NCI-H748 treated with DMSO at 0.1 percent for 48 hours (cell line): ENCODE results near the gene AADACL3.
"Not testable (repeated sequence)": the region's sequence is repeated elsewhere in the genome, so short reads cannot be mapped to it uniquely, and the experiment has no call there.

ENCODE experiments used
- DNase-seq: peaks from one replicate; lab custom pipeline; 2025; lab: John Stamatoyannopoulos, UW

Gene AADACL3

DNA sequence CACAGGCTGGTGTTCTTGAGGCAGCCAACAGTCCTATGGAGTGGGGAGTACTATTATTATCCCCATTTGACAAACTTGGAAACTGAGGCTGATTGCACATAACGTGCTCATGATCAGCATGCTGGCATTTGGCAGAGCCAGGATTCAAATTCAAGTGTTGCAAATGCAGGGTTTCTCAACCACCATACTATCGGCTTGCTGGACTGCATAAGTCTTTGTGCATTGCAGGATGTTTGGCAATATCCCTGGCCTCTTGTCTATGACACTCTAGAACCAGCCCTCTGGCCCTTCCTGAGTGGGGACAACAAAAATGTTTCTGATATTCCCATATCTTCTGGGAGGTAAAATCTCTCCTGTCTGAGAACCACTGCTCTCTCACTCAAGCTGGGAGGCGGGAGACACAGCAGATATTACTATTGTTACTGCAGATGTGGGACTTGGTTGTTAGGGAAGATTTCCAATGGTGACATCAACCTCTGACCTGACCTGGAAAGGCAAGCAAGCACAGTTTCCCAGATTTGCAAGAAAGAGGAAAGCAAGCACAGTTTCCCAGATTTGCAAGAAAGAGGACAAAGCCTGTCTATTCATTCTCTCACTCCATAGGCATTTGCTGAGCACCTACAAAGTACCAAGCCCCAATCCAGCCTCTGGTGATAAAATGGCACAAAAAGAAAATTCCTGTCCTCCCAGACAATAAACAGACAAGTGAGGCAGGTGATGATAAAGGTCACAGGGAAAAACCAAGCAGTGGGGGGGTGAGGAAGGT is 1.0 kb upstream of the AADACL3 start:
- DNase-seq, result no peak

DNA sequence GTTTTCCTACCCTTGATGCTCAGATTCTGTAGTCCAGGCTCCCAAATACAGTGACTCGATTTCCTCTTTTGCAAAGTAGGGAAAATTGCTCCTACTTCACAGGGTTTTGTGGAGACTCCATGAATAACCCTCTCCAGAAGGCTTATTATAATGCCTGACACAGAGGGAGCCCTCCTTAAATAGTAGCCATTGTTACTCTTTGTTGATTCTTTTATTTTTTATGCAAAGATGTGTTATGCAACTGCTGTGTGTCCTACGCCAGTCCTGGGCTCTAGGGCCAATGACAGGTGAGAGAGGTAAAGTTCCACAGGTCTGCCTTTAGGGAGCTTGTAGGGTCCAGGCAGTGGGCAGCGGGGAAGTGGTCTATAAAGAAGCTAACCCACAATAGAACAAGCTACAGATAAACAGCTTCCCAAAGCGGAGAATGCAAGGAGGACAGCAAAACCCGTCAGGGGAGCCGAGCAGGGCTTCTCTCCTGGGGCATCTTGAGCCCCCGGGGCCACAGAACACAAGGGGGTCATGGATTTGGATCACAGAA is 1.5 kb downstream of the AADACL3 start:
- DNase-seq, result no peak

DNA sequence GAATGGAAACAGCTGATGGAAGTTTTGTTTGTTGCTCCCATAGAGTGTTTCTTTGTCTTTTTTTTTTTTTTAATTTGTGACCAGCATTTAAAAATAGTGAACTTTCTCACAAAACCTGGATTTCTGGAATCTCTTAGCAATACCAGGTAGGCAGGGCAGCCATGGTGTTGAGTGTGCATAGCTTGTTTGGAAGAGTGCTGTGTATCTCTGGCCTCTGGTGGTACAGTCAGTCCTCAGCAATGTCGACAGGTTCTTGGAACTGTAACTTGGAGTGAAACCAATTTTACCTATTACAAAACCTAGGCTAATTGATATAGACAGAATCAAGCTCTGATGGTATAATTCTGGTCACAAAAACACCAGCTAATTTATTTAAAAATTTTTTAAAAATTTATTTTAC is 6.7 kb downstream of the AADACL3 start:
- DNase-seq, result no peak

DNA sequence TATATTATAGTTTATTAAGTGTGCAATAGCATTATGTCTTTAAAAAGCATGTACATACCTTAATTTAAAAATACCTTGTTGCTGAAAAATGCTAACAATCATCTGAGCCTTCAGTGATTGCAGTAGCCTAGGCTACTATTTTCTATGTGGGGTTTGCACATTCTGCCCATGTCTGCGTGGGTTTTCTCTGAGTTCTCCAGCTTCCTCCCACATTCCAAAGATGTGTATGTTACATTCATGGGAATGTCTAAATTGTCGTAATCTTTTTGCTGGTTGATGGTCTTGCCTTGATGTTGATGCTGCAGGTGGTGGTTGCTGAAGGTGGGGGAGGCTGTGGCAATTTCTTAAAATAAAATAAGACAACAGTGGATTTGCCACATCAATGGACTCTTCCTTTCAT is 12.5 kb downstream of the AADACL3 start:
- DNase-seq, result no peak

DNA sequence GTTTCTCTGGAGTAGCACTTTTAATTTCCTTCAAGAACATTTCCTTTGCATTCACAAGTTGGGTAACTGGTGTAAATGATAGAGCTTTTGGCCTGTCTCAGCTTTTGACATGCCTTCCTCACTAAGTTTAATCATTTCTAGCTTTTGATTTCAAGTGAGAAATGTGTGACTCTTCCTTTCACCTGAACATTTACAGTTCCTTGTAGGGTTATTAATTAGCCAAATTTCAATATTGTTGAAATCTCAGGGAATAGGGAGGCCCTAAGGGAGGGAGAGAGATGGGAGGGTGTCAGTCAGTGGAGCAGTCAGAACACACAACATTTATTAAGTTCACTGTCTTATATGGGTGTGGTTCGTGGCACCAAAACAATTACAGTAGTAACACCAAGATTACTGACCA is 14.2 kb downstream of the AADACL3 start:
- no peak for DNase-seq

DNA sequence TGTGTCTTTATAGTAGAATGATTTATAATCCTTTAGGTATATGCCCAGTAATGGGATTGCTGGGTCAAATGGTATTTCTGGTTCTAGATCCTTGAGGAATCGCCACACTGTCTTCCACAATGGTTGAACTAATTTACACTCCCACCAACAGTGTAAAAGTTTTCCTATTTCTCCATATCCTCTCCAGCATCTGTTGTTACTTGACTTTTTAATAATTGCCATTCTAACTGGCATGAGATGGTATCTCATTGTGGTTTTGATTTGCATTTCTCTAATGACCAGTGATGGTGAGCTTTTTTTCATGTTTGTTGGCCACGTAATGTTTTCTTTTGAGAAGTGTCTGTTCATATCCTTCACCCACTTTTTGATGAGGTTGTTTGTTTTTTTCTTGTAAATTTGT is 15.2 kb downstream of the AADACL3 start:
- DNase-seq, result not testable (repeated sequence)

DNA sequence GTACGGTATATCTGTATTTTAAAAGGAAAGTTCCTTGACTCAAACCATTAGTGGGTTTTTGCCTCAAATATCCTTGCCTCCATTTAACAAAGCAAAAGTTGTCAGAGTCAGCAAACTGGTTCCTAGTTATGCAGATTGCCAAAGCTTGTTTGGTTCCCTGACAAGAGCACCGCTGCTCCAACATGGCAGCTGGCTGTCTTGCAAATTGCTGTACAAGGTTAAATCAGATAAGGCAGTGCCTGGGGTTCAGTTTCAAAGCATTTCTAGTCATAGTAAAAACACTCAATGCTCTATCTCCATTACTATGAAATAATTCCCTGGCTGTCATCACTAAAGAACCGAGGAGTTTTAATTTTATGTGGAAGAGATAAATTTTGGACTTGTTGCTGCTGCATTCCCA is 18.7 kb downstream of the AADACL3 start:
- DNase-seq, result no peak

DNA sequence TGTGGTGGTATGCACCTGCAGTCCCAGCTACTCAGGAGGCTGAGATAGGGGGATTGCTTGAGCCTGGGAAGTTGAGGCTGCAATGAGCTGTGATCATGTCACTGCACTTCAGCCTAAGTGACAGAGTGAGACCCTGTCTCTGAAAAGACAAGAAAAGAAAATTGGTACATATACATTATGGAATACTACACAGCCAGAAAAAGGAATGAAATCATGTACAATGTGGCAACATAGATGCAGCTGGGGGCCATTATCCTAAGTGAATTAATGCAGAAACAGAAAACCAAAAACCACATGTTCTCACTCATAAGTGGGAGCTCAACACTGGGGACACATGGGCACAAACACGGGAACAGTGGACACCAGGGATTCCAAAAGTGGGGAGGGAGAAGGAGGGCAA is 23.0 kb downstream of the AADACL3 start:
- no peak for DNase-seq

DNA sequence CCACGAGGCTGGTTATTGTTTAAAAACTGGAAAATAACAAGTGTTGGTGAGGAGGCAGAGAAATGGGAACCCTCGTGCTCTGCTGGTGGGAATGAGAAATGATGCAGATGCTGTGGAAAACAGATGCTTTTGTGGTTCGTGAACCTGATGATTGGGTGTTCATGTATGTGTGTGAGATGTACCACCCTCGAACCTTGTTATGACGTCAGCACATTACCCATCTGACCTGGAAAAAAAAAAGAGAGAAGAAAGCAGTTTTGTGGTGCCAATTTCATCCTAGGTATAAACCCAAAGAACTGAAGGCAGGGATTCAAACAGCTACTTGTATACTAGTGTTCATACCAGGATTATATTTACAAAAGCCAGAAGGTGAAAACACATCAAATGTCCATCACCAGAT is 23.7 kb downstream of the AADACL3 start:
- DNase-seq, result no peak

DNA sequence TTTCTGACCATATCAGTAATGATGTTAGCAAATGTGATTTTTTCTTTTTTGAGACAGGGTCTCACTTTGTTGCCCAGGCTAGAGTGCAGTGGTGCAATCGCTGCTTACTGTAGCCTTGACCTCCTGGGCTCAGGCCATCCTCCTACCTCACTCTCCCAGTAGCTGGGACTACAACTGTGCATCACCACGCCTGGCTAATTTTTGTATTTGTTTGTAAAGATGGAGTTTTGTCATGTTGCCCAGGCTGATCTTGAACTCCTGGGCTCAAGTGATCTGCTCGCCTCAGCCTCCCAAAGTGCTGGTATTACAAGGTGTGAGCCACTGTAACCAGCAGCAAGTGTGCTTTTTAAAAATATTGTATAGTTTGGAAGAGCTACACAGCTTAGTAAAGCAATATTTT is 26.0 kb downstream of the AADACL3 start:
- DNase-seq, result no peak

DNA sequence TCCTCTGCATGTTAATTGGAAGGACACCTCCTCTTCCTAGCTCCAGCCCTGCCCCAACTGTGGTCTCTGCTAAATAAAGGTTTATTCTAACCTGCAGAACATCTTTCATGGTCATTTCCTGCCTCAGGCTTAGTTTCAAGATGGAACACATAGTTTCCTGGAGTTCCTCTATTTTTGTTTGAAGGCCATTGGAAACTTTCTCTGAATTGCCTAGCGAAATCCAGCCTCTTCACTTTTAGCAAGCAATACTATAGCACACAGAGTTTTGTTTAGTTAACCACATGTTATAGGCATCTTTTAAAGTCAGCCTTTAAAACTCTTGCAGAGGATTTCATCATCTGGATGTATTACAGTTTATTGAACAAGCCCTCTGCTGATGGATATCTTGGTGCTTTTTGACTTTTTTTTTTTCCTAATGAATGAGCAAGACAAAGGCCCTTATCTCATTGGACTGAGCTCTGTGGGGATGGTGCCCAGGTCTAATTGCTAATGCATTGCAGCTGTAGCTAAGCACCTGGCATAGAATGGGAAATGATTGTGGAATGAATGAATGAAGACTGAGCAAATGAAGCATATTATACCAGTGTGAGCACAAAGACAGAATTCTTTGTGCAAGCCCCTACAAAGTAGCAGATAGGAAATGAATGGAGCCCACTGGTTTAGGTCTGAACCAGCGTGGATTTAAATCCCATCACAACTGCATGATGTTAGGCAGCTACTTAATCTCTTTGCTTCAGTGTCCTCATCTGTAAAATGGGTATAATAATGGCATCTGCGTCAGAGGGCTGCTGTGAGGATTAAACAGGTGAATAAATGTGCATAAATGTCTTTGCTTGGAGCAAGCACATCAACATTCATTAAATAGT is 29.4 kb downstream of the AADACL3 start:
- DNase-seq, result no peak

DNA sequence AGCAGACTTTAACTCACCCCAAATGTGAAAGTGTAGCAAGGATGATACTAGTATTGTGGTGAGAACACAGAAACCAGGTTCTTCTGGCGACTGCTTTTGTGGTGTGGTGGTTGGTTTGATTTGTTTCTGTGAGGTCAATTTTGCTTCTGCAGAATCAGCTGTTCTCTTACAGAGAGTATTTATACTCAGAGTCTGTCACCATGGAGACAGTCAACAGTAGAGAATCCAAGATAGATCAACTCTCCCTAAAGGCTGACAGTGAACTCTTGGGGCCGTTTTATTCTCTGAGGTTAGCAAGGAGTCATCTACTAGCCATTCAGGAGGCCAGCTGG is 30.0 kb downstream of the AADACL3 start, which contains the start of gene CFAP107:
CFAP107 (plus strand) TSS at position 209 of the 332 bp plus-strand sequence. CDS start 231 bp downstream, outside the sequence.
- no peak for DNase-seq

DNA sequence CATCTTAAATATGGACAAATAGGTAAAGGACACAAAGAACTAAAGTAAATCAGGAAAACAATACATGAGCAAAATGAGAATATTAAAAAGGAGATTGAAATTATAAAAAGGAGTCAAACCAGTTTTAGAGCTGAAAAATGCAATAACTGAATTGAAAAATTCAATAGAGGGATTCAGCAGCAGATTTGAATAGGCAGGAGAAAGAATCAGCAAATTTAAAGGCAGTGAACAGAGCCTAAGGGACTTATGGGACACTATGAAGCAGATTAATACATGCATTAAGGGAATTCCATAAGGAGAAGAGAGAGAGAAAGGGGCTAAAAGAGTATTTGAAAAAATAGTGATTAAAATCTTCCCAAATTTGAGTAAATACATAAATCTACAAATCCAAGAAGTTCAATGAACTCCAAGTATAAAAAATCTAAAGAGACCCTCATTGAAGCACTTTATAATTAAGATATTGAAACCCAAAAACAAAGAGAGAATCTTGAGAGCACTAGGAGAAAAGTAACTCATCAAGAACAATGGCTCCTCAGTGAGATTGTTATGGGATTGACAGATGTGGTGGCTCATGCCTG is 33.0 kb downstream of the AADACL3 start:
- no peak for DNase-seq

DNA sequence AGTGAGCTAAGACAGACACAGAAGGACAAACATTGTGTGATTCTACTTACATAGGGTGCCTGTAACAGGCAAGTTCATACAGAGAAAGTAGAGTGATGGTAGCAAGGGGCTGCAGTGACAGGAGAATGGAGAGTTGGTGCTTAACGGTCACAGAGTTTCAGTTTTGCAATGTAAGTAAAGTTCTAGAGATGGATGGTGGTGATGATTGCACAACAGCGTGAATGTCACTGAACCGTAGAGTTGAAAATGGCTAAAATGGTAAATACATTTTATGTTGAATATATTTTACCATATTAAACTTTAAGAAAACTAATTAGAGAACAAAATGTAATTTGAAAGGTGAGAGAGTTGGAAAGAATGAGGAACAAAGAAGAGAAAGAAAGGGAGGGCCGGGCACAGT is 38.8 kb downstream of the AADACL3 start:
- no peak for DNase-seq

DNA sequence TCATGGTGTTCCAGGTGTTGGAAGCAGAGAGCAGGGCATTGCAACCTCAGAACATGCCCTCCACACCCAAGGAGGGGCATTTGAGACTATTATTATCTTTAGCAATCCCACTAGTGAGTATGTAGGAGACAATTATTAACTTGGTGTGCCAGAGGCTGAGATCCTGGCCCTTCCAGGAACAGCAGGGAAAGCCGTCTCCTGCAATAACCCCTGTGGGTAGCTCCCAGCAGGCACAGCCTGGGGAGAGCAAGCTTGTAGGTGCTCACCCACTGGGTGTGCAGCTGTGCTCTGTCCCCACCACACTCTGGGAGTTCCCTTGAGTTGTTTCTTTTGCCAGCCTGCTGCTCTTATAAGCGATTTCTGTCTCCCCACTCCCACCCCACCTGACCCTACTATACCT is 40.4 kb downstream of the AADACL3 start:
- no peak for DNase-seq

DNA sequence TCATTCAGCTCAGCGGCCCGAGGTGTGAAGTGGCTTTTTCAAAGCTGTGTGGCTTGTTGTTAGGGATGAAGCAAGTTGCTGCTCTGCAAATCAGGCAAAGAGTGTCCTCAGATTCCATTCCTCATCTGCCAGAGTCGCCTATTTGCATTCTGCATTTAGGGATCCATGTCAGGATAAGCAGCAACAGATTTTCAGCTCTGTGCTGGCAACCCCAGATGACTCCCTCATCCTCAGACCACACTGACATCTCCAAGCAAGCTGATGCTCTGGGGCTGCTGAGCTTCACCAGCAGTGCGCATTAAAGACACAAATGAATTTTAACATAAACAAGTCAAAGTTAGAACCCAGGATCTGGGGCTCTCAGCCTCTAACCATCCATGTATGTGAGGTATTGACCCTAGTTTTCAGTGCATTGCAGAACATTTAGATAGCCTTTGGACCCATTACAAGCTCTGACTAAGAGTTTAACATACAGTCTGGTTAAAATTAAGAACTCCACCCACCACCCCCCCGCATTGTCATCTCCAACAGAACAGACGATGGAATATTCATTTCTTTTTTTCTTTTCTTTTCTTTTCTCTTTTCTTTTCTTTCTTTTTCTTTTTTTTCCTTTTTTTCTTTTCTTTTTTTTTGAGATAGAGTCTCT is 41.0 kb downstream of the AADACL3 start:
- DNase-seq, result no peak

DNA sequence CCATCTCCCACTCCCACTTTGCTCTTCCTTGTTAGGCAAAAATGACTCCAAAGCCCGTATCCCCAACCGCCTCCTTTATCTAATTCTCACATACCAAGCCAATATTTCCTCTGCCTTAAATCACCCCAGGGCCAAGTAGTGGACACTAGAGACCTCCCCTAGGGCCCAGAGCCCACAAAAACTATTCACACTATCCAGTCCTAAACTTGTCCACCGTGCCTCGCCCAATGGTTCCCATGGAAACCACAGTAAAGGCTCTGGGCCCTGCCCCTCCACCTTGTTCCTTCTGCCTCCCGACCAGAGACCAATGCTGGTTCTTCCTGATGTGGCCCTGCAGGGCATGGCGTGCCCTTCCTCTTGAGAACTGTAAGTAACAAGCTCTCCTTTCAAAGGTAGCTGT is 41.9 kb downstream of the AADACL3 start:
- no peak for DNase-seq

DNA sequence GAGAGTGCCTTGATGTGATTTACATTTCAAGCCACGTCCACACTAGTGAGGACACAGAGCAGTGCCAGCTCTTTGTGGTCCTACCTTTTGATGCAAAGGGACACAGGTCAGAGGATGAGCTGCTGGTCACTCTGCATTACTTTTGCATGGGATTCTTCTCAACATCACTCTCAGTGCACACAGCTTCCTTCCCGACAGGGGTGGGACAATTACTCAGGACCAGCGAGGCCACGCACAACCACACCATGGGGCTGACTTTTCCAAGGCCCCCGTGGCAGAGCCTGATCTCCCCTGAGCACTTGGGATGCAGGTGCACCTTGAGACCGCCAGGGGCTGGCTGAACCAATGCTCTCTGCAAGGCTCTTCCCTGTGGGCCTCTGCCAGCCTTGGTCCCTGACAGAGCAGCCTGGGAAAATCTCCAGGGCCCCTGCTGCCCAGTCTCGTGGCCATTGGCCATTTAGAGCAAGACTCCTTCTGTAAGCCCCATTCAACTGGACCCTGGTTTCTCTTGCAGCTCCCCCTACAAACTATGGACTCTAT is 44.4 kb downstream of the AADACL3 start:
- DNase-seq, result no peak

DNA sequence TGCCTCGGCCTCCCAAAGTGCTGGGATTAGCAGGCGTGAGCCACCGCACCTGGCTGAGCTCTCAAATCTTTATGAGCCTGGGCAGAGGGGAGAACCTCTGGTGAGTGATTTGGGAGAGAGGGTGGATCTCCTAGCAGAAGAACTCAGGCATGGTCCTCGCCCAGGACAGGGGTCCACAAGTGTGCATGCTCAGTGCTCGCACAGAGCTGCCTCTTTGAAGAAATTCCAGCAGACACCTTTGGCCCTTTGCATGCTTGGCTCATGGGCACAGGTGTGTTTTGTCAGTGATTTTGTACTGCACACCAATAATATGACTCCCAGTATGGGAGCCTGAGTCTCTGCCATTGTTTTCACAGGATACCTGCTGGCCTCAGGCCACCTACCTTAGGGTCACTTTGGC is 45.9 kb downstream of the AADACL3 start:
- no peak for DNase-seq

DNA sequence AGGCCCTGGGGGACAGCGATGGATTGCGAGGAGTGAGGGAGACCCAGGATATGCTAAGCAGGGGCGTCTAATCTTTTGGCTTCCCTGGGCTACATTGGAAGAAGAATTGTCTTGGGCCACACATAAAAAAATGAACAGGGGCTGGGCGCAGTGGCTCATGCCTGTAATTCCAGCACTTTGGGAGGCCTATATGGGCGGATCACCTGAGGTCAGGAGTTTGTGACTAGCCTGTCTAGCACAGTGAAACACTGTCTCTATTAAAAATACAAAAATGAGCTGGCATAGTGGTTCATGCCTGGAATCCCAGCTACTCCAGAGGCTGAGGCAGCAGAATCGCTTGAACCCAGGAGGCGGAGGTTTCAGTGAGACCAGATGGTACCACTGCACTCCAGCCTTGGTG is 46.9 kb downstream of the AADACL3 start:
- no peak for DNase-seq

DNA sequence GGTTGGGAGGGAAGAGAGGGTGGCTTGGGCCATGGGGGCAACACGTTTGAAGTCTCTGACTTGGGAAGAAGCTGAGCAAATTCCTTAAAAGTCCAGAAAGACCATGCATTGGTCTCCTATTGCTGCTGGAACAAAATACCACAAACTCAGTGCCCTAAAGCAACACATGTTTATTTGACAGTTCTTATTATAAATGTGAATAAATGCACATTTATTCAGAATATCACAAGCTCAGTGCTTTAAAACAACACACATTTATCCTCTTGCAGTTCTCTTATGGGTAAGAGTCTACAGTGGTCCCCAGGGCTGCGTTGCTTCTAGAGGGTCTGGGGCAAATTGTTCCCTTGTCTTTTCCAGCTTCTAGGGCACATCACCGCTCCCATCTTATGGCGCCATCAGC is 47.6 kb downstream of the AADACL3 start:
- no peak for DNase-seq

DNA sequence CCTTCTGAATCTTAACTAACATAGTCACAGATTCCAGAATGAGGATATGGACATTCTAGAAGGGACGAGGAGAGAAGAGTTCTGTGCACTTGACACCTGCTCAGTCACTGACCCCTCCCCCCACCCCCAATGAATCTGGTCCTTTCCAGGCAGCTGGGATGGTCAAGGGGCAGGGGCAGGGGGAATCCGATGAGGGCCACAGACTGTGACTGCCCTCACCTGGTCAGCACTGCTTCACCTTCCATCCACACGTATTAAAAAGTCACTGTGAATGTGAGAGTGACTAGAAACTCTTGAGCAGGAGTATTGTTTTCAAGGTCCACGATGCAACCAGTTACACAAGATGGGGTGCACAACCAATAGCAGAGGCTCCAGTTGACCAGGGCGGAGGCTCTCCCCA is 48.1 kb downstream of the AADACL3 start:
- no peak for DNase-seq
